Thyroid gland (tissue), 4 donors: ENCODE results near the gene PSMG4. TPM values are rescaled to one million over a fixed set of nuclear protein-coding genes. Genes with fewer than 3 reads are reported as not detected.

Experiments
- DNase-seq, 2 donors: peaks; one replicate each; pipeline ENCODE4 v3.0.0-alpha.2; 2019
- H3K27ac ChIP-seq, 3 donors: fragments of 200-600 bp; sonication (generic); 1 replicate in 2 of 3; 2 replicates in 1 of 3; pipeline ENCODE4 v1.5.1; 2016 to 2019; ENCODE audit warnings: mild to moderate bottlenecking in 1 of 3, moderate library complexity in 1 of 3
- H3K27me3 ChIP-seq: fragments of 200-600 bp; sonication (generic); one replicate; pipeline ENCODE4 v1.5.1; 2019
- H3K36me3 ChIP-seq, 2 donors: fragments of 200-600 bp; sonication (generic); one replicate each; pipeline ENCODE4 v1.5.1; 2016 to 2019
- H3K4me1 ChIP-seq, 2 donors: fragments of 200-600 bp; sonication (generic); one replicate each; pipeline ENCODE4 v1.5.1; 2017 to 2019
- H3K4me3 ChIP-seq, 3 donors: fragments of 200-600 bp; sonication (generic); replicated peaks in 1 of 3; 1 replicate in 2 of 3; 2 replicates in 1 of 3; pipeline ENCODE4 v1.5.1; 2016; ENCODE audit warnings: mild to moderate bottlenecking in 1 of 3
- H3K9me3 ChIP-seq: fragments of 200-600 bp; sonication (generic); one replicate; pipeline ENCODE4 v1.5.1; 2017
- CTCF ChIP-seq, 6 experiments: fragments of 200-600 bp in 3 of 6; fragments of 450-650 bp in 3 of 6; sonication (generic) in 3 of 6; IDR thresholded peaks; one replicate each; pipeline ENCODE4 v1.5.1; 2016 to 2019; ENCODE audit warnings: antibody characterized with exemption in 6 of 6, mild to moderate bottlenecking in 2 of 6, inconsistent platforms in 1 of 6, moderate library complexity in 1 of 6
- POLR2A ChIP-seq, 2 donors: fragments of 450-650 bp; IDR thresholded peaks; one replicate each; pipeline ENCODE4 v1.6.1; 2017; ENCODE audit warnings: antibody characterized with exemption in 2 of 2, mild to moderate bottlenecking in 2 of 2, moderate library complexity in 1 of 2
- WGBS, 2 donors: methylation state at CpG; one replicate each; pipeline ENCODE4 v1.1.5; 2017; 5-methylcytosine and 5-hydroxymethylcytosine counted together
- intact Hi-C: fragments of 100-400 bp; cut with DNase I; formaldehyde crosslinking; loops from one replicate; pipeline ENCODE4 v1.15.1; 2023
- total RNA-seq, 4 donors: library from RNA; depleted of rRNA; stranded (reverse); fragments of >200 nt; gene quantifications; one replicate each; pipeline ENCODE4 v1.2.3, GENCODE V29; 2016

PSMG4 gene
- total RNA-seq, 4 donors from 2014 or later = 19.6 to 41.8 (median 34.4) TPM

- no peak for TF ChIP-seq POLR2A (IDR thresholded peaks at IDR 0.05)
- TF ChIP-seq CTCF (IDR thresholded peaks at IDR 0.05) = no peak
- Histone ChIP-seq H3K4me1 (peaks cover 0 to 6% of the 10 kb centered on the region in 2 donors), H3K4me3 (no peak overlapping the region), H3K36me3 (no peaks in the 10 kb centered on the region), H3K9me3 (no peaks in the 10 kb centered on the region), H3K27ac (peak overlapping the region in 2 of 3 donors; percentile 15 to 41), H3K27me3 (no peaks in the 10 kb centered on the region)
- WGBS, 2 donors = 71 to 72% methylated on average over 13 of the region's 13 CpGs
- DNase-seq = no peak
- intact Hi-C loops = no loop called here
Observed at GRCh38 chr6:3281631-3282475, 23.1 kb downstream of the PSMG4 start.

- intact Hi-C loops = no loop called here
- 86 to 93% methylated on average over 18 to 20 of the region's 20 CpGs for WGBS, 2 donors
- no peaks in the 10 kb centered on the region for H3K9me3 ChIP-seq
- no peak overlapping the region for H3K27ac ChIP-seq
- DNase-seq = no peak
- peaks cover 0 to 6% of the 10 kb centered on the region in 2 donors for H3K4me1 ChIP-seq
- no peaks in the 10 kb centered on the region for H3K27me3 ChIP-seq
- H3K4me3 ChIP-seq = no peak overlapping the region
- H3K36me3 ChIP-seq = no peaks in the 10 kb centered on the region
- TF ChIP-seq POLR2A (IDR thresholded peaks at IDR 0.05) (no peak), CTCF (IDR thresholded peaks at IDR 0.05) (no peak)
Observed at GRCh38 chr6:3282476-3283236, 23.9 kb downstream of the PSMG4 start.

GRCh38 chr6:3283241-3283640 is 24.5 kb downstream of the PSMG4 start:
- Histone ChIP-seq H3K27me3 (no peaks in the 10 kb centered on the region), H3K36me3 (no peaks in the 10 kb centered on the region), H3K4me3 (no peak overlapping the region), H3K9me3 (no peaks in the 10 kb centered on the region), H3K27ac (no peak overlapping the region), H3K4me1 (peaks cover 0 to 6% of the 10 kb centered on the region in 2 donors)
- DNase-seq = no peak
- intact Hi-C loops = no loop called here
- 94 to 99% methylated on average over 10 of the region's 10 CpGs for WGBS, 2 donors
- no peak for TF ChIP-seq CTCF (IDR thresholded peaks at IDR 0.05)
- no peak for TF ChIP-seq POLR2A (IDR thresholded peaks at IDR 0.05)

- no peak overlapping the region for H3K27ac ChIP-seq
- H3K4me3 ChIP-seq = no peak overlapping the region
- no peaks in the 10 kb centered on the region for H3K9me3 ChIP-seq
- no peaks in the 10 kb centered on the region for H3K36me3 ChIP-seq
- TF ChIP-seq POLR2A (IDR thresholded peaks at IDR 0.05) (no peak), CTCF (IDR thresholded peaks at IDR 0.05) (no peak)
- no peaks in the 10 kb centered on the region for H3K27me3 ChIP-seq
- intact Hi-C loops = no loop called here
- peaks cover 0 to 6% of the 10 kb centered on the region in 2 donors for H3K4me1 ChIP-seq
- 92 to 96% methylated on average over 20 to 23 of the region's 23 CpGs for WGBS, 2 donors
- DNase-seq = no peak
Observed at GRCh38 chr6:3283641-3284435, 25.1 kb downstream of the PSMG4 start.
